UCSD-AML1 (cell line): ENCODE measurements around the gene PDE4D.
A peak's percentile ranks its signal among the peaks of the same experiment; 100 is the strongest.
"Not testable (repeated sequence)": the region's sequence is repeated elsewhere in the genome, so short reads cannot be mapped to it uniquely, and the experiment has no call there.

Source experiments
- DNase-seq: peaks from one replicate; lab custom pipeline; 2025; ENCODE audit not compliant: unreplicated experiment; lab: John Stamatoyannopoulos, UW

Gene PDE4D

DNA sequence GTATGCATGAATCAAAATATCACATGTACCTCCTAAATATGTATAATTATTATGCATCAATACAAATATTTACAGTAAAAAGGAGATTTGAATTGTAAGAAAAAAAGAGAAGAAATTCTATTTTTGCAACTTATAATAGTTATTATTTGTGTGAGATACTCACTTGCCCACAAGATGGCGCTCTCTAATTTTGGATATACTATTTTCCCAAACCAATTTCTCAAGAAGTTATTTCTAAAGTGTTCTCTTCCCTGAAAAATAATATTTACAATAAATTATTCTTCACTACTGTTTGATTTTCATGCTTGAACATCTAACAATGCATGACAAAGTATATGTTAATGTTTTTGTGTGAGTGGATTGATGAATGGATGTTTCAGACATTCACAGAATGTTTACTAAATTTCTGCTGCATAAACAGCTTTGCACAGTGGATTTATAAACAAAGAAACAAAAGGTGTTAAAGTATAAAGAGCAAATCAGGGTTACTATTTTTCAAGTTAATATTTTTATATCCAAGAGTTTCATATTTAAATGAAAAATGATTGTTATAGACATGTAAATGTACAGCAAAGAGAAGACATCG, 503.4 kb downstream of the PDE4D start:
- DNase-seq = no peak

DNA sequence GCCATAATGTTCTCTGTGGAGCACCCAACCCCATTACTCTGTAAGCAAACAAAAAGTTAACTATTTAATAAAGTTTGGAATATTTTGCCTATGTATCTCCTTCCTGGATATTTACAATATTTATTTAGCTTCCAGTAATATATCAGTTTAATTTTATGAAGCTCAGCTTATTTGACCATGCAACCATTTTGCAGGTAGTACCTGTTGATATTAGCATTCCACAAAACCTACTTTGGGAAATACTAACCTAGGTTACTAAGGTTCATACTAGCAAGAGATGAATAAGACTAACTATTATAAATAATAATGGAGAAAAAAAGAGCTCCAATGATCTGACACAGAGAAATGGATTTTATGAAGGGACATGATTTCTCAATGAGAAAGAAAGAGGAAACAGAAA, 506.4 kb downstream of the PDE4D start:
- DNase-seq = no peak

DNA sequence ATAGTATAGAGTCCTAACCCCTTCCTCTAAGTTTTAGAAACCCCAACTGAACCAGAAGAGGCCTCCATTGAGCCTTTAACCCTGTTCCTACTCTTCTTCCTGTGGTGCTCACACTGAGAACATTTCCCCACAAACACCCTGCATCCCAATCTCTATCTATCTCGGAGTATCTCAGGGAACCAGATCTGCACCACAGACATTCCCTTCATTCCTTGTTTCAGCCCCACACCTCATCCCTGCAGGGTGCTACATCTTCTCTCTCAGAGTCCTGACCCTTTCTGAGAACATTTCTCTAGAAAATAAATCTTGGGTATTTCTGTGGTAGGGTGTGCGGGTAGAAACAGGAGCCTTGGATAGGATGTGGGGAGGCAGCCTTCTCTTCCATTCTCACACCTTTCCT, 507.8 kb downstream of the PDE4D start:
- DNase-seq = no peak

DNA sequence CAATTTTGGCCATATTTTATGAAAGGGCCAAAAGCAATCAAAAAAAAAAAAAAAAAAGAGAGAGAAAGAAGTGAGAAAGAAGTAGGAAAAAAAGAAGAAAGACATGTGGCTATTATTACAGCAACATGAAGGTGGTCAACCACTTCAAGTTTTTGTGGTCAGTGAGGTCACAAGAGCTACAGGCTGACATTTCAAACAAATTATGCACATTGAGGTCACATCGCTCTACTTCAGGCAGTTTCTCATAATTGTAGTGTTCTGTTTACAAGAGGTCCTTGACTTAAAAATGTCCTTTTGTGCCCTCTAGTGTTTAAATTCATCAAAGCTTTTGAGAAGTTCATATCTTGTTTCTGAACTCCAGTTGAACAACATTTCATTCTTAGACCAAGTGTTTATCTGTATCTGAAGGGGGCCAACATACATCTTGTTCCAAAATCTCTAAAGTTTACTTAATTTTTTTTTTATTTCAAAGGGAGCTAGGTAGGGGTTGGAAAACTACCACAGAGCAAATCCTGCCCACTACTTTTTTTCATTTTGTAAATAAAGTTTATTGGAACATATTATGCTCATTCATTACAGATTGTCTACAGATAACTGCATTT, 513.1 kb downstream of the PDE4D start:
- no peak for DNase-seq

DNA sequence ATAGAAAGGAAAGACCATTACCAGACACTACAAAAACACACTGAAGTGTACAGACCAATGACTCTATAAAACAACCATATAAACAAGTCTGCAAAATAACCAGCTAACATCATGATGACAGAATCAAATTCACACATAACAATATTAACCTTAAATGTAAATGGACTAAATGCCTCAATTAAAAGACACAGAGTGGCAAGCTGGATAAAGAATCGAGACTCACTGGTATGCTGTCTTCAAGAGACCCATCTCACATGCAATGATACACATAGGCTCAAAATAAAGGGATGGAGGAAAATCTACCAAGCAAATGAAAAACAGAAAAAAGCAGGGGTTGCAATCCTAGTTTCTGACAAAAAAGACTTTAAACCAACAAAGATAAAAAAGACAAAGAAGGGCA, 519.5 kb downstream of the PDE4D start:
- DNase-seq = not testable (repeated sequence)

DNA sequence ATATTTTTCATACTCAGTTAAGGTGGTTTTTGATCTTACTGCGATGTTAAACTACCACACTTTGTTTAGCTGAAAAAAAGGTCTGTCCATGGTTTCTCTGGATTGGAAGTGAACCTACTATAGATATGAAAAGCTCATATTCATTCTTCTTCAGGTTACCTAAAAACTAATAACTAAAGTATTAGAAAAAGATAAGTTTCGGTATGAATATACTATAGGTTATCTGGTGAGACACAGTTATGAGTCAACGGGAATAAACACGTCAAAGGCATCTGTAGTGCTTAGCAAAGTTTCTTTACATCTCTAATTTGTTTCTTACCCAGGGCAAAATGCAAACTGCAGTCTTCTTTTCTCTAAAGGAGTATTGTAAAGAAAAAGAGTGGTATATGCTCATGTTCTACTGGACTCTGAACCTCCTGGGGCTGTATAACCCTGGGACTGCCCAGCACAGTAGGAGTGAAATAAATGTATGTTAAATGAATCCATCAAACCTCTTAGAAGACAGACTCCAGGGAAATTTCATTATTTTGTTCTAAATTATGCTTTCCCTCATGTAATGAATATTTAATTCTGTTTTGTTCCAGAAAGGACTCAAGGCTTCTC, 521.9 kb downstream of the PDE4D start:
- no peak for DNase-seq

DNA sequence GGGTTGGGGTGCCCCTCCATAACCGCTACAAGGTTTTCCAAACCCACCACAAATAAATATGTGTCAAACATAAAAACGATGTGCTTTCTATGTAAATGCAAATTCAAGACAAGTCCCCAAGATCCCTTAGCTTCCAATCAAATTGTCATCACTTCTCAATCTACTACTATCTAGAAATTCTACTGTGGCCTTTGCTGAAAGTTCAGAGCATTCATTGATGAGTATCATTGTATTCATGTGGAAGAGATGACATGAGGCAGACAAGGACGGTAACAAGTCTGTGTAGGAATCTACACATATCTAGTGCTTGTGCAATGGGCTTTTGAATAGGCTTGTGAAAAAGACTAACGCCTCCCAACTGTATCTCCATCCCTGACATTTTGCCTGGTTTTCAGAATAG, 524.6 kb downstream of the PDE4D start:
- no peak for DNase-seq

DNA sequence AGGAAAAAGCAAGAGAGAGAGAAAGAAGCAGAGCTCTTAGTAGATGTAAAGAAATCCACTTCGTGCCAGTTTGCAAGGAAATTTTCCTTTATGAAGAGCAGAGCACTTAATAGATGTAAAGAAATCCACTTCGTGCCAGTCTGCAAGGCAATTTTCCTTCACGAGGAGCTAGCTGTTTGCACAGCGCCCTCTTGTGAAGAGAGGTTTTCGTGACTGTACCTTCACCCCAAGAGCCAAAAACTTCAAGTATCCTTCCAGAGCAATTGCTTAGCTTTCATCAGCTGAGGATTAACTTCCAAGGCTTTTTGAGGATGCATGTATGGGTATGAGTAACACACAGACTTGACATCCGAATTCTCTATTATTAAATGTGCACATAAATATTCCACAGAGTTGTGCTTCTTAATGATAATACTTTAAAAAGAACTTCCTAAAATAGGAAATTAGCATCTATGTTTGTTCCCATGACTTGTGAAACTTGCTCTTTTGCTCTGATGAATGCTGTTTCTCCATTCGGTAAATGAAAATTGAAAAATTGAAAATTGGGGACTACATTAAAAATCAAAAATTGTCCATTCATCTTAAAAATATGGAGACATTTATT, 525.6 kb downstream of the PDE4D start:
- DNase-seq = peak; percentile 39

DNA sequence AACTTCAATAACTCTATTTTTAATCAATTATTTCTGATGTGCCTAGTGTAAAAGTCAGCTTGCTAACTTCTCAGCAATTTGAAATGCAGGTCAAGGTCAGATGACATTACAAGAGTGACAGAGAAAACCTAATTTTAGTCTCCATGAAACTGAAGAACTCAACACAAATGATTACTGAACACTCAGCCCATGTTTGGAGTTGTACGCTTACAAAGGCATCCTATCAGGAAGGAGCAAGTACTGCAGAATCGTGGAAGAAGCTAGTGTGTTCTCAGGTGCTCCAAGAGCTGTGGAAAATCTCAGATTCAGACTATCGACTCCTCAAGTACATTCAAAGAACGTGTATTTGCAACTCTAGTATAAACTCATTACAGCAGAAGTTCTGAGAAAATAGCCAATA, 526.7 kb downstream of the PDE4D start:
- no peak for DNase-seq

DNA sequence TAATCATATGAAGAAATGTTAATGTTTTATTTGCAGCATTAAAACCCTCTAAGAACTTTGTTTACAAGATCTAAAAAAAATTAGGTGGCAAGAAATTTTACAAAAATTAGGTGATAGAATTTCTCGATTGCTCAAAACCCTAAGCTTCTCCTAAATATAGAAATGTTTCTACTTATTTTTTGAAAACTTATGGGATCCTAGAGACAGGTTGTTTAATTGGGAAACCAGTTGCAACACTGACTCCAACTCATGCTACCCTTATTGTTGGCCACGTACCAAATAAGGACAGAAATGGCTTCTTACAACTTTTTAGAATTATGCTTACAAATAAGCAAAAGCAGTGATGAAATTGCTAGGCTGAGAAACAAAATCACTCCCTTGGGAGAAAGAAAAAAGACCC, 531.1 kb downstream of the PDE4D start:
- DNase-seq = no peak

DNA sequence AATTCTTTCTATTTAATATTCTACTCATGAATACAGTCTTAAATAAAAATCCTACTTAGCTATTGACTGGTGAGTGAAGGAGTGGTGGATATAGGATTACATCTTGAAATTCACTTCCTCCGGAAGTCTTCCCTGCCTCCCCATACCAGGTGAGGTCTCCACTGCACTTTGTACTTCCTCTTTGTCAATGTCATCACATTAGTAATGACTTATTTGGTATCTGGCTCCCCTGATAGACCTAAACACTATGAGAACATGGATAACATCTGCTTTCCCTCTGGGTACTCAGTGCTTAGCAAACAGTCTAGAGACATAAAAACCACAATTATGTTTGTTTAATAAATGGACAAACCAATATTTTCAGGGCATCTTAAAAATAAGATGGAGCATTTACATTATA, 532.1 kb downstream of the PDE4D start:
- no peak for DNase-seq

DNA sequence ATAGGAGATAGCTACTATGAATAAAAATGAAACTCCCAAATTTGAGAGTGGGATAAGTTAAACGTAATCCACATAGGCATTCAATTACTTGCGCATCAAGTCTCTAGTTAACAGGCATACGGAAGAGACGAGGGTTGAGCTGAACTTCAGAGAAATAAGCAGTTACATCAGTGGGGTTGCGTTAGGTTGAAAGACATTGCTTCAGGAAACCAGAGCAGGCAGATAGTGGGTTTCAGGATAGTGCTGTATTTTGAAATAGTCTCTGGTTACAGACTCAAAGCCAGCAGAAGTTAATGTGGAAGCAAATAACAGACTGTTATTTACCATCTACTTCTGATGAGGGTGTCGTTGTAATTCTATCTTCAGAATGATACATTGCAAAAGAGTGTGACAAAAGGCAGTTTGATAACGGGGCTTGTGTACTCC, 533.4 kb downstream of the PDE4D start:
- no peak for DNase-seq

DNA sequence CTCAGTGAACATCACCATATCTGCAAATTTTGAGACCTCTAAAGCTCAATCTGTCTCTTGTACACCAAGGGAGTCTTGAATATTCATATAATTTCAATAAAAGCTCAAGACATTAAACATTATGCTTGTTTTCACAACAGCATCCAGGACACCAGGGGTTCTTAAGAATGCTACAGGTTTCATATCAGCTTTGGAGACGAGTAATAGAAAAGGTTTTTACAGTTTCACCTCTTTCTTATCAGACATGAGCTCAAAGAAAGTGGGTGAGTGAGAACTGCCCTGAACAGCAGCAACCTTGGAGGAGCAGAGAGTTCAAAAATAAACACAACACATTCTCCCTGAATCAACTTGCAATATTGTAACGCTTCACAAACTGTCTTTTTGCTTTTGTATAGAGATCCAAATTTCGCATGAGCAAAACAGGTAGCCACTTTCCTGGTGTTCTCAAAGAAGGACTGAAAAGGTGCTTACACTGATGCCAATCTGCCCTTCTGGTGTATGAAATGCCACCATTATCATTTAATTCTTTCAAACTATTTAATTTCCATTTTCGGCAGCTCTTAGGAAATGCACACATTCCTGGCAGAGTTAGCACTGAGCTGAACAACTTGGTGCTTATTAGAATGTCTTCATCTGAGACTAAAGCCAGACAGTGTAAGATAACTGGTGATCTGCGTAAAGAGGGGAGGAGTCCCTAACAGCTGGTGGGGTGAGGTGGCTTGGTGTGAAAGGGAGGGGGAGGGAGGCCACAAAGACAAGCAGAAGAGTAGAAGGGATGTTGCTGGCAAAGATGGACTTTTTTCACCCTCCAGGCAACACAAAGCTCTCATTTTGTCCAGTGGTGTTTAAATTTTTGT, 535.3 kb downstream of the PDE4D start:
- DNase-seq = no peak

DNA sequence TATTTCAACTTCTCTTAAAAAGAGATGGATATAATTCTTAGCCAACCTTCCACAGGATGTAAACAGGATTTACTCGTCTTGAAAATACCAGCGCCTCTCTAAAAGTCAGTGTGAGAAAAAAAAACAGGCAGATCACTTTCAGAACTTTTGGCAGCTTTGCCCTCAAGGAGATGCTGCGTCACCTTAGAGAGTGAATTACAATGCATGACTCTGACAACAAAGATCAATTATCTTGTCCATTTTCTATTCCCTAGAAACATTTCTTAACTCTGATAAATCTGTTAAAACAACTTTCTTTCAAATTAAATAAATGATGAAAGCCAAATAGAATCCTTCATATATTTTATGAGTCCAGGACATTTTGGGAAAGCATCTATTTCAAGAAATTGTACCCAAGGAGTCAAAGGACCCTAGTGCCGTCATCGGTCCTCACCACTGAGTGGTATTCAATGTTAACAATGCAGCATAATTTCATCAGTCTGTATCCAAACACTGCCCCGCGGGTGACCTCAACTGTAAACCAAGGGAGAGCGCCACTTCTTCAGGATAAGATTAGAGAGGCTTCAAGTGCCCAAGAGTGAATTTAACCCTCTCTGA, 536.0 kb downstream of the PDE4D start:
- DNase-seq = peak; percentile 26

DNA sequence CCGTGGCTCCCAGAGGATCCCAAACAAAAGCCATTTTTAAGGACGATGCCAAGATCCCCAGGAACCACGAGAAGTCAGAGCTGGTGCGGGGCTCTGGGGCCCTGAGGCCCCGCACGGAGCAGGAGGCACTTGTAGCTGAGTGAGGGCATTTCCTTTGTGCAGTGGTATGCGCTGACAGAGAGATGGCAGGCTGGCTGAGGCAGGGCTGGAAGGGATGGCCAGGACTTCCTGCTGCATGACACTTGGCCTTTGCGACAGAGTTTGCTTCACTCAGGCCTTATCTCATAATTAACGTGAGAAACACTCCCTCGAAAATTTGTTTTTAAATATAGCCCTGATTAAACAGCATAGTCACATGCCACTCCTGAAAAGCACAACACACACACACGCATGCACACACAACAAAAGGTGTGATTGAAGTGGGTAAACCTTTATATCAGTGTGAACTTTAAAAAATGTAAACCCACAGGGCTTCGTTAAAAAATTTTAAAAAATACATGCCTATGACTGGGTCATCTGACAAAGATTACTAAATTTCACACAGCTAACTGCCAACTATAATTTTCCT, 536.6 kb downstream of the PDE4D start:
- DNase-seq = peak; percentile 61

DNA sequence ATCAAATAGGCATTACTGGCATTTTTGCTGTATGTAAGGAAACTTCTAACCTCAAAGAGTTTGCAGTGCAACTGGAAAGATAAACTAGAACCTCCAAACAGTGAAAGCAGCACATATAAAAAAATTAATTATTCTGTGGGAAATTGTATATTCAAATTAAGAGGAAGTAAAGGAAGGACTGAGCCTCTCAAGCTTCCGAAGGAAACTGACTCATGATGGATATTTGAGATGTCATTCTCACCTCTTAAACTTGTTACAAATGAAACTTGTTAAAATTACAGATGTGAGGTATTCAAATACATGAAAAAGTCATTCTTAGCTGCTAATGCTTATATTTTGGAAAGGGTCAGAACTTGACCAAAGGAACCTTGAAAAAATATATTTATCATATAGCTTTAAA, 538.7 kb downstream of the PDE4D start:
- no peak for DNase-seq

DNA sequence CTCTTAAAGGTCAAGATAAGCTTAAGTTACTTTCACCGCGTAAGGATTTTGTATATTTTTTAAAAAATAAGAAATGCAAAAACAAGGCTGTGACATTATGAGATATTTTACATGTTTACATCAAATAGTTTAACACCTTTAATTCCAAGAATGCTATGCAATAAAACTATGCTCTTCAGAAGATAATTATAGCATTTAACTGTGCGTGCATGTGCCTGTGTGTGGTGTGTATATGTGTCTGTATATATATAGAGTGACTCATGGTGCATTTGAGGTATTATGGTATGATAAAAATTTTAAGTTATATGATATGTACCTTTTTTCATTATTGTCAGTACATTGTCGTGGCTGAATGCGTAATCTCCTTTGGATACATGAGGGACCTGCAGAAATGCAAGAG, 539.3 kb downstream of the PDE4D start:
- DNase-seq = no peak

DNA sequence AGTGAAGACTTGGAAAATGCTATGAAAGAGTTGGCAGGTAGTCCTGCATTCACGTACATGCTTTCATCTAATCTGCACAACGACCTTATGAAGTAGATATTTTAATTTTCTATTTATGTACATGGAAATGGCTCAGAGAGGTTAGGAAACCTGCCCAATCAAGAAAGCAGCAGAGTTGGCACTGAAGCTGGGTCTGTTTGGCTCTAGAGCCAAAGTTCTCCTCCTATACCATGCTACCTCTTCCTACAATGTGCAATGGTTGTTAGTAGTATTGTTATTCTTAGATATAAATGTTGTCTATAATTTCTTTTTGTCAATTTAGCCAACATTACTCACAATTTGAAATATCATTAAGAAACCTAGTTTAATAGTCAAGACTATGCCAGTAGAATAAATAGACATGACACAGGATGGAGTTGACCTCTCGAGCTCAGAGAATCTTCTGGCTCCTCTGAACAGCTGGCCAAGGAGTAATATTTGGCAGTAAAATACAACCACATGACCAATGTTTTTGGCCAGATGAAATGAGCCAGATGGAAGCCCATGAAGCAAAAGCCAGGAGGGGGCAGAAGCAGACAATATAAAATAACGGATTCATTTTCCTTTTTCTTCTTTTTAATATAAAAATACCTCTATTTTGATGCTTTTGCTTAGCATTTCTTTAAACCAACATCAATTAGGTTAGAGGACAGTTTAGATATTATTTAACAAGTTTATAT, 542.3 kb downstream of the PDE4D start:
- no peak for DNase-seq

DNA sequence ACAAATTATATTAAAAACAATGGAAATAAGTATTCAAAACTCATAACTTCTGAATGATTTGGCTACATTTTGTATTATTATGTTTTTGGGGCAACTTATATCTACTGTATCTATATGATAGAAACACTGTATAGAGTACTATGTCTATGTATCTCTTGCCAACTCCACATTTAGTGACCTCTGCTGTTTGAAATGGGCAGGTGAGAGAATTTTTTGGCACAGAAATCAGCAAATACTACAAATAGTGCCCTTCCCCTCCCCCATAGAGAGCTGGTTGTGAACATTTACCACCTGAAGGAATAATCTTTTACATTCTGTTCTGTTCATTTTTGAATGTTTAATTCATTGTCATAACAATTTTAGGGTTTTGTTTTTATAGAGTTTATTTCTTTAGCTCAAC, 545.3 kb downstream of the PDE4D start:
- DNase-seq = no peak

DNA sequence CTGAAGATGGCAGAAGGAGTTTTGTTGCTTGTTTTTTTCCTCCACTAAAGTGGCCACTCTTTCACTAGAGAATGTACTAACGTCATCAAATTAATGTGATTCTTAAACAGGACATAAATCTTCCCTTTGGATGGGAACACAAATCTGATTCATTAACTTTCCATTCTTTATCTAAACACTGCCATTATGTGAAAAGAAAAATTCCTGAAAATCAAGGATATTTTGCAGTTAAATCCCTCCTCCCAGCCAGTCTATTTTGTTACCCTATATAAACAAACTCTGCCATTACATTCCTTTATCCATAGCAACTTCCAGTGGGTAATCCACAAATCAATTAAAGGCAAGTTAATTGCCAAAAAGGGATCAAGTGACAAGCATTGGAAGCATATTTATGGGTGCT, 546.5 kb downstream of the PDE4D start:
- DNase-seq = no peak
